AG20443 (cell line): ENCODE results near the gene MELK.

Experiments
- DNase-seq: peaks from one replicate; pipeline ENCODE4 v3.0.0; 2012; ENCODE audit warnings: low spot score, mixed read lengths

The MELK gene

GRCh38 chr9:36676091-36676490, 103.4 kb downstream of the MELK start:
- no peak for DNase-seq

GRCh38 chr9:36676778-36677485, 104.2 kb downstream of the MELK start:
- no peak for DNase-seq

- DNase-seq: no peak
These were observed 104.9 kb downstream of the MELK start for GRCh38 chr9:36677611-36678010.

DNA sequence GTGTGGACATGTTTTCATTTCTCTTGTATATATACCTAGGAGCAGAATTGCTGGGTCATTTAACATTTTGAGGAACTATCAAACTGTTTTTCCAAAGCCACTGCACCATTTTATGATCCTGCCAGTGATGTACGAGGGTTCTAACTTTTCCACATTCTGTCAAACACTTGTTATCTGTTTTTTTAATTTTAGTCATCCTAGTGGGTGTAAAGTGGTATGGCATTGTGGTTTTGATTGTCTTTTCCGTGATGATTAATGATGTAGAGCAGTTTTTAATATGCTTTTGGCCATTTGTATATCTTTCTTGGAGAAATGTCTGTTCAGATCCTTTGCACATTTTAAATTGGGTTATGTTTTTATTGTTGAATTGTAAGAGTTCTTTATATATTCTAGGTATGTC, 107.0 kb downstream of the MELK start:
- no peak for DNase-seq

- no peak for DNase-seq
These were observed 113.8 kb downstream of the MELK start for GRCh38 chr9:36686471-36686870.

- no peak for DNase-seq
These were observed 117.9 kb downstream of the MELK start for GRCh38 chr9:36690412-36691168.

DNA sequence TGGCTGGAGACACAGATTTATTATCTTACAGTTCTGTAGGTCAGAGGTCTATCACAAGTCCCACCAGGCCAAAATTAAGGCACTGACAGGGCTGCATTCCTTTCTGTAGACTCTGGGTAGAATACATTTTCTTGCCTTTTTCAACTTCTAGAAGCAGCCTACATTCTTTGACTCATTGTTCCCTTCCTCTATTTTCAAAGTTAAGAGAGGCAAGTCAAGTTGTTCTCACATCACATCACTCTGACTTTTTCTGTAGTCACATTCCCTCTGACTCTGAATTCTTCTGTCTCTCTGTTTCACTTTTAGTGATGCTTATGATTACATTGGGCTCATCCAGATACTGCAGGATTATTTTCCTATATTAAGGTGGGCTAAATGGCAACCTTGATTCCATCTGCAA, 119.0 kb downstream of the MELK start:
- DNase-seq: no peak

DNA sequence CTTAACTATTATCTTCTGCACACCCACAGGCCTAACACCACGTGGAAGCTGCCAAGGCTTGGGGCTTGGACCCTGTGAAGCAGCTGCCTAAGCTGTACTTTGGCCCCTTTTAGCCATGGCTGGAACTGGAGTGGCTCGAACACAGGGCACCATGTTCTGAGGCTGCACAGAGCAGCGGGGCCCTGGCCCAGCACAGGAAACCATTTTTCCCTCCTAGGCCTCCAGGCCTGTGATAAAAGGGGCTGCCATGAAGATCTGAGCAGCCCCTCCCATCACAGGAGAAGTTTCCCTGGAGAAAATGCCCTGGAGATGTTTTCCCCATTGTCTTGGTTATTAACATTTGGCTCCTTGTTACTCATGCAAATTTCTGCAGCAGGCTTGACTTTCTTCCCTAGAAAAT, 126.3 kb downstream of the MELK start:
- DNase-seq: no peak

DNA sequence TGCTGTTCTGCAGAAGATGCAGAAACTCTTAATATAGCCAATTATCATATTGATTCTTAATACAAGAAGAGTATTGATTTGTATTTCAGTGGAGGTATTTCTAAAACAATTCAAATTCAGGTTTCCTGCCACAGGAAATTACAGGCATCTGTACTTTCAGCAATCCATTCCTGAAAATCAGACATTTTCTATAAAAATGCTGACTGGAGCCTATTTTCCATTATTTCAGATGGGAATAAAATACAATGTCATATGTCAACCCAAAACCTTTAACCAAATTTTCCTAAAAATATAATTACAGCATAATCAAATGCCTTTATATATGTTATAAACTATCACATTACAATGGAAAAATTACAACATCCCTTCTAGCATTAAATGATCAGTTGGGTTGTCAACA, 131.5 kb downstream of the MELK start:
- DNase-seq: no peak

- DNase-seq: no peak
These were observed 141.1 kb downstream of the MELK start for GRCh38 chr9:36713515-36714490.

- DNase-seq: no peak
These were observed 143.8 kb downstream of the MELK start for GRCh38 chr9:36716496-36716895.

DNA sequence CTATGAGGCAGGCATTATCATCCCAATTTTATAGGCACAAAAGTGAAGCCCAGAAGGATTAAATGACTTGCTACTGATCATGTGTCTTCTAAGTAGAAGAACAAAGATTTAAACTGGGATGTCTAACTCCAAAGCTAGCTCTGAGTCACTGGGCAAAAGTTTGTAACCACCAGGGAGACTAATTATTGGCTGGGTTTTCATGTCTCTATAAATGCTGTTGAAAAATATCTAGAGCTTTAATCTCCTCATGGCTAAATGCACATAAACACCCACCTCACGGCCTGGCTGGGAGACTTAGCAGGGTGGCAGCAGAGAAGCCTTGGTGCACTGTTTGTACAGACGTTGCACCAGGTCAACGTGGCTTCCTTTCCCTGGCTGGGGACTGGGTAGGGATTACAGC, 144.6 kb downstream of the MELK start:
- no peak for DNase-seq

GRCh38 chr9:36718612-36719011, 145.9 kb downstream of the MELK start:
- DNase-seq: no peak

- DNase-seq: no peak
These were observed 147.3 kb downstream of the MELK start for GRCh38 chr9:36720043-36720442.

GRCh38 chr9:36721846-36722588, 149.3 kb downstream of the MELK start:
- DNase-seq: no peak

DNA sequence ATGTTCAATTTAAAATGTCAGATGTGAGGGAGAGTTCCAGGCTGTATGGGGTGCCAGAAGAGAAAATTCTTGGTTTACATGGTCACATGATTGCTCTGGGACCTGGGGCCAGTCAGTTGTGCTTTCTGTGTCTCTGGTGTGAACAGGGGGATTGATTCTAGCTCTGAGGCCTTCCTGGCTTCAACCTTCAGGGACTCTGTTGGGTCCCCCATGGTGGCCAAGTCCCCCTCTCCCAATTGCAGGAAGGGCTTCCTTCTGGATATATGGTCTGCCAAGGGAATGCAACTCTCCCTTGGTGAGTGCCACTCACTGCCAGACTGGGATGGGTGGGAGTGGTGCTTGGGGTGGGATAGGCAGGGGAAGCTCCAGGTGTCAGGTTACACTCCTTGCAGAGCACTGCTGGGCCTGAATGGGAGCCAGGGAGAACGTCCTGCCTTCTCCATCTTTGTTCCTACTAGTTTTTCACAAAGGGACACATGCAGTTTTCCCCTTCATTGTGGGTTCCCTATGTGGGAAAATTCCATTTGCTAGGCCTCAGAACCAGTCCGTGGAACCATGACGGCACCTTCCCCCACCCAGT, 153.2 kb downstream of the MELK start:
- DNase-seq: no peak
